HepG2 (cell line): ENCODE measurements around the gene EEF1A2. TPM values are rescaled to one million over a fixed set of nuclear protein-coding genes. Genes with fewer than 3 reads are reported as not detected.

Experiments used
- DNMT1 ChIP-seq: sonication (generic); formaldehyde crosslinking; IDR thresholded peaks from 2 replicates; pipeline ENCODE4 v1.5.1; 2020; ENCODE audit warnings: mild to moderate bottlenecking, missing genetic modification reagents
- KLF12 ChIP-seq: sonication (generic); formaldehyde crosslinking; IDR thresholded peaks from 2 replicates; pipeline ENCODE4 v1.4.0; 2020; ENCODE audit warnings: missing genetic modification reagents, borderline replicate concordance
- PAXIP1 ChIP-seq: sonication (generic); formaldehyde crosslinking; conservative IDR thresholded peaks from 2 replicates; pipeline ENCODE4 v1.4.0; 2020; ENCODE audit warnings: mild to moderate bottlenecking, missing genetic modification reagents, moderate library complexity
- XRCC5 ChIP-seq: fragments of 200-400 bp; formaldehyde crosslinking; optimal IDR thresholded peaks from 2 replicates; pipeline ENCODE3; 2017; ENCODE audit warnings: mild to moderate bottlenecking, low read length
- ZFAT ChIP-seq: sonication (generic); formaldehyde crosslinking; conservative IDR thresholded peaks from 2 replicates; pipeline ENCODE4 v1.8.1; 2023; ENCODE audit warnings: missing genetic modification reagents, inconsistent platforms
- ZFP36 ChIP-seq: fragments of 150-350 bp; IDR thresholded peaks from 2 replicates; pipeline ENCODE4 v1.6.1; 2018; ENCODE audit warnings: borderline replicate concordance, low read length, low read depth; ENCODE audit not compliant: partially characterized antibody
- ZFP82 ChIP-seq: sonication (generic); formaldehyde crosslinking; IDR thresholded peaks from 2 replicates; pipeline ENCODE4 v1.5.1; 2020; ENCODE audit warnings: mild to moderate bottlenecking, missing genetic modification reagents, borderline replicate concordance
- ZNF383 ChIP-seq: sonication (generic); formaldehyde crosslinking; IDR thresholded peaks from 2 replicates; pipeline ENCODE4 v1.4.0; 2020; ENCODE audit warnings: missing genetic modification reagents, mild to moderate bottlenecking, borderline replicate concordance
- ZNF44 ChIP-seq: sonication (generic); formaldehyde crosslinking; IDR thresholded peaks from 2 replicates; pipeline ENCODE4 v1.5.1; 2020; ENCODE audit warnings: mild to moderate bottlenecking, missing genetic modification reagents
- ZNF503 ChIP-seq: sonication (generic); formaldehyde crosslinking; IDR thresholded peaks from 2 replicates; pipeline ENCODE4 v1.4.0; 2020; ENCODE audit warnings: missing genetic modification reagents
- ZNF747 ChIP-seq: sonication (generic); formaldehyde crosslinking; IDR thresholded peaks from 2 replicates; pipeline ENCODE4 v1.8.1; 2023; ENCODE audit warnings: missing genetic modification reagents, mild to moderate bottlenecking, borderline replicate concordance
- polyA plus RNA-seq, 8 experiments: library from polyadenylated mRNA; depleted of rRNA in 3 of 8; stranded (reverse) in 7 of 8; unstranded in 1 of 8; fragments of >200 nt; fragmentation: Illumina TruSeq in 4 of 8; extraction: Trizol in 4 of 8; gene quantifications; 2 replicates each; pipeline versions ENCODE4 v1.2.1 to v1.2.3, GENCODE V29; 2011 to 2016; ENCODE audit warnings: low read depth in 4 of 8, missing spikeins in 1 of 8, mixed read lengths in 1 of 8; ENCODE audit not compliant: insufficient read depth in 1 of 8
- total RNA-seq, 5 experiments: library from RNA; depleted of rRNA; stranded (reverse); fragments of >200 nt; fragmentation: Illumina TruSeq; extraction: Trizol; gene quantifications; 2 replicates each; pipeline ENCODE4 v1.2.3, GENCODE V29; 2016; ENCODE audit warnings: low read depth in 1 of 5
- TF ChIP-seq, protein P1 (sequence below): sonication (generic); formaldehyde crosslinking; IDR thresholded peaks from 2 replicates; pipeline ENCODE4 v1.4.0; 2020; ENCODE audit warnings: missing genetic modification reagents, mild to moderate bottlenecking, borderline replicate concordance
- TF ChIP-seq, protein P2 (sequence below): IDR thresholded peaks from 2 replicates; pipeline ENCODE4 v1.6.1; 2018; ENCODE audit warnings: missing genetic modification reagents, mild to moderate bottlenecking, missing compliant biosample characterization
- TF ChIP-seq, protein P3 (sequence below): sonication (generic); formaldehyde crosslinking; IDR thresholded peaks from 2 replicates; pipeline ENCODE4 v1.4.0; 2020; ENCODE audit warnings: missing genetic modification reagents, borderline replicate concordance
- TF ChIP-seq, protein P4 (sequence below): sonication (generic); formaldehyde crosslinking; IDR thresholded peaks from 2 replicates; pipeline ENCODE4 v1.8.0; 2022; ENCODE audit warnings: mild to moderate bottlenecking, missing genetic modification reagents

EEF1A2 gene
- total and polyA plus RNA-seq, 2 of the 13 experiments (the other 11 are each of a cell fraction or from before 2014, with no cell fraction given): 0.44 to 0.87 TPM

GRCh38 chr20:63520504-63520933, 21.6 kb upstream of the EEF1A2 start, which contains the start of gene PPDPF (continued):
- TF ChIP-seq, protein P1, sequence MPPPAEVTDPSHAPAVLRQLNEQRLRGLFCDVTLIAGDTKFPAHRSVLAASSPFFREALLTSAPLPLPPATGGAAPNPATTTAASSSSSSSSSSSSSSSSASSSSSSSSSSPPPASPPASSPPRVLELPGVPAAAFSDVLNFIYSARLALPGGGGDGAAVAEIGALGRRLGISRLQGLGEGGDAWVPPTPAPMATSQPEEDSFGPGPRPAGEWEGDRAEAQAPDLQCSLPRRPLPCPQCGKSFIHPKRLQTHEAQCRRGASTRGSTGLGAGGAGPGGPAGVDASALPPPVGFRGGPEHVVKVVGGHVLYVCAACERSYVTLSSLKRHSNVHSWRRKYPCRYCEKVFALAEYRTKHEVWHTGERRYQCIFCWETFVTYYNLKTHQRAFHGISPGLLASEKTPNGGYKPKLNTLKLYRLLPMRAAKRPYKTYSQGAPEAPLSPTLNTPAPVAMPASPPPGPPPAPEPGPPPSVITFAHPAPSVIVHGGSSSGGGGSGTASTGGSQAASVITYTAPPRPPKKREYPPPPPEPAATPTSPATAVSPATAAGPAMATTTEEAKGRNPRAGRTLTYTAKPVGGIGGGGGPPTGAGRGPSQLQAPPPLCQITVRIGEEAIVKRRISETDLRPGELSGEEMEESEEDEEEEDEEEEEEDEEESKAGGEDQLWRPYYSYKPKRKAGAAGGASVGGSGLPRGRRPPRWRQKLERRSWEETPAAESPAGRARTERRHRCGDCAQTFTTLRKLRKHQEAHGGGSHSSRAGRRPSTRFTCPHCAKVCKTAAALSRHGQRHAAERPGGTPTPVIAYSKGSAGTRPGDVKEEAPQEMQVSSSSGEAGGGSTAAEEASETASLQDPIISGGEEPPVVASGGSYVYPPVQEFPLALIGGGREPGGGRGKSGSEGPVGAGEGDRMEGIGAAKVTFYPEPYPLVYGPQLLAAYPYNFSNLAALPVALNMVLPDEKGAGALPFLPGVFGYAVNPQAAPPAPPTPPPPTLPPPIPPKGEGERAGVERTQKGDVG (CRISPR knock-in tag): no peak
- TF ChIP-seq ZFP36 (no peak), ZNF503 (no peak), ZFAT (CRISPR knock-in tag) (0 out of 2 replicates have a peak, but pooled peaks have one; percentile 14), XRCC5 (no peak), ZNF44 (no peak), PAXIP1 (CRISPR knock-in tag) (no peak), ZFP82 (CRISPR knock-in tag) (no peak), KLF12 (CRISPR knock-in tag) (0 out of 2 replicates have a peak, but pooled peaks have one; percentile 40), DNMT1 (CRISPR knock-in tag) (no peak), ZNF747 (no peak), ZNF383 (no peak)
- TF ChIP-seq, protein P2, sequence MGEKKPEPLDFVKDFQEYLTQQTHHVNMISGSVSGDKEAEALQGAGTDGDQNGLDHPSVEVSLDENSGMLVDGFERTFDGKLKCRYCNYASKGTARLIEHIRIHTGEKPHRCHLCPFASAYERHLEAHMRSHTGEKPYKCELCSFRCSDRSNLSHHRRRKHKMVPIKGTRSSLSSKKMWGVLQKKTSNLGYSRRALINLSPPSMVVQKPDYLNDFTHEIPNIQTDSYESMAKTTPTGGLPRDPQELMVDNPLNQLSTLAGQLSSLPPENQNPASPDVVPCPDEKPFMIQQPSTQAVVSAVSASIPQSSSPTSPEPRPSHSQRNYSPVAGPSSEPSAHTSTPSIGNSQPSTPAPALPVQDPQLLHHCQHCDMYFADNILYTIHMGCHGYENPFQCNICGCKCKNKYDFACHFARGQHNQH (CRISPR knock-in tag): no peak
- TF ChIP-seq, protein P3, sequence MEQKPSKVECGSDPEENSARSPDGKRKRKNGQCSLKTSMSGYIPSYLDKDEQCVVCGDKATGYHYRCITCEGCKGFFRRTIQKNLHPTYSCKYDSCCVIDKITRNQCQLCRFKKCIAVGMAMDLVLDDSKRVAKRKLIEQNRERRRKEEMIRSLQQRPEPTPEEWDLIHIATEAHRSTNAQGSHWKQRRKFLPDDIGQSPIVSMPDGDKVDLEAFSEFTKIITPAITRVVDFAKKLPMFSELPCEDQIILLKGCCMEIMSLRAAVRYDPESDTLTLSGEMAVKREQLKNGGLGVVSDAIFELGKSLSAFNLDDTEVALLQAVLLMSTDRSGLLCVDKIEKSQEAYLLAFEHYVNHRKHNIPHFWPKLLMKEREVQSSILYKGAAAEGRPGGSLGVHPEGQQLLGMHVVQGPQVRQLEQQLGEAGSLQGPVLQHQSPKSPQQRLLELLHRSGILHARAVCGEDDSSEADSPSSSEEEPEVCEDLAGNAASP (CRISPR knock-in tag): no peak
- TF ChIP-seq, protein P4, sequence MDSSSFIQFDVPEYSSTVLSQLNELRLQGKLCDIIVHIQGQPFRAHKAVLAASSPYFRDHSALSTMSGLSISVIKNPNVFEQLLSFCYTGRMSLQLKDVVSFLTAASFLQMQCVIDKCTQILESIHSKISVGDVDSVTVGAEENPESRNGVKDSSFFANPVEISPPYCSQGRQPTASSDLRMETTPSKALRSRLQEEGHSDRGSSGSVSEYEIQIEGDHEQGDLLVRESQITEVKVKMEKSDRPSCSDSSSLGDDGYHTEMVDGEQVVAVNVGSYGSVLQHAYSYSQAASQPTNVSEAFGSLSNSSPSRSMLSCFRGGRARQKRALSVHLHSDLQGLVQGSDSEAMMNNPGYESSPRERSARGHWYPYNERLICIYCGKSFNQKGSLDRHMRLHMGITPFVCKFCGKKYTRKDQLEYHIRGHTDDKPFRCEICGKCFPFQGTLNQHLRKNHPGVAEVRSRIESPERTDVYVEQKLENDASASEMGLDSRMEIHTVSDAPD: no peak
